Liver (tissue), 9 donors: ENCODE measurements around the gene LPGAT1. TPM values are rescaled to one million over a fixed set of nuclear protein-coding genes. Genes with fewer than 3 reads are reported as not detected.

Experiments used
- DNase-seq: peaks from one replicate; pipeline ENCODE4 v3.0.0-alpha.2; 2017; ENCODE audit warnings: low spot score
- H3K27ac ChIP-seq, 2 donors: one replicate each; pipeline ENCODE4 v1.7.0; 2013; ENCODE audit warnings: inconsistent platforms in 2 of 2, low read length in 2 of 2, control low read depth in 1 of 2, low read depth in 1 of 2, mild to moderate bottlenecking in 1 of 2
- H3K27me3 ChIP-seq, 4 donors: one replicate each; pipeline versions ENCODE4 v1.6.1 to v1.7.0; 2013; ENCODE audit warnings: low read length in 3 of 4, inconsistent platforms in 1 of 4, mild to moderate bottlenecking in 1 of 4, moderate library complexity in 1 of 4; ENCODE audit not compliant: control insufficient read depth in 4 of 4, insufficient read depth in 4 of 4
- H3K36me3 ChIP-seq, 4 donors: one replicate each; pipeline versions ENCODE4 v1.6.1 to v1.7.0; 2013; ENCODE audit warnings: low read length in 3 of 4, mild to moderate bottlenecking in 3 of 4, low read depth in 1 of 4, moderate library complexity in 1 of 4; ENCODE audit not compliant: control insufficient read depth in 4 of 4, insufficient read depth in 3 of 4
- H3K4me1 ChIP-seq, 4 donors: one replicate each; pipeline versions ENCODE4 v1.6.1 to v1.7.0; 2013; ENCODE audit warnings: low read length in 3 of 4, mild to moderate bottlenecking in 3 of 4, moderate library complexity in 1 of 4; ENCODE audit not compliant: control insufficient read depth in 4 of 4, insufficient read depth in 4 of 4
- H3K4me3 ChIP-seq, 3 donors: one replicate each; pipeline versions ENCODE4 v1.6.1 to v1.7.0; 2013; ENCODE audit warnings: low read length in 3 of 3, control low read depth in 1 of 3, low read depth in 1 of 3, mild to moderate bottlenecking in 1 of 3
- H3K9ac ChIP-seq, 2 donors: one replicate each; pipeline ENCODE4 v1.7.0; 2013; ENCODE audit warnings: low read length in 2 of 2, mild to moderate bottlenecking in 2 of 2, moderate library complexity in 2 of 2, control low read depth in 1 of 2, low read depth in 1 of 2
- H3K9me3 ChIP-seq, 4 donors: one replicate each; pipeline versions ENCODE4 v1.6.1 to v1.7.0; 2013; ENCODE audit warnings: low read length in 3 of 4; ENCODE audit not compliant: control insufficient read depth in 4 of 4
- EGR1 ChIP-seq, 2 donors: IDR thresholded peaks; 2 replicates each; pipeline ENCODE4 v1.6.1; 2016 to 2018; ENCODE audit warnings: antibody characterized with exemption in 2 of 2, low read depth in 2 of 2
- FOXA1 ChIP-seq: IDR thresholded peaks from 2 replicates; pipeline ENCODE4 v1.6.1; 2016; ENCODE audit warnings: antibody characterized with exemption
- FOXA2 ChIP-seq: IDR thresholded peaks from 2 replicates; pipeline ENCODE4 v1.6.1; 2016; ENCODE audit warnings: antibody characterized with exemption
- GABPA ChIP-seq, 2 donors: IDR thresholded peaks in 1 of 2; conservative IDR thresholded peaks in 1 of 2; 2 replicates each; pipeline ENCODE4 v1.6.1; 2016; ENCODE audit warnings: antibody characterized with exemption in 2 of 2, mild to moderate bottlenecking in 1 of 2, moderate library complexity in 1 of 2
- HNF4A ChIP-seq, 2 donors: conservative IDR thresholded peaks; 2 replicates each; pipeline ENCODE4 v1.6.1; 2016; ENCODE audit warnings: antibody characterized with exemption in 2 of 2, mild to moderate bottlenecking in 2 of 2
- HNF4G ChIP-seq: IDR thresholded peaks from 2 replicates; pipeline ENCODE4 v1.6.1; 2016; ENCODE audit warnings: antibody characterized with exemption
- JUND ChIP-seq, 2 donors: IDR thresholded peaks; 2 replicates each; pipeline ENCODE4 v1.6.1; 2016; ENCODE audit warnings: antibody characterized with exemption in 2 of 2
- NR2F2 ChIP-seq: IDR thresholded peaks from 2 replicates; pipeline ENCODE4 v1.6.1; 2016; ENCODE audit warnings: antibody characterized with exemption
- RAD21 ChIP-seq, 2 donors: IDR thresholded peaks; 2 replicates each; pipeline ENCODE4 v1.6.1; 2016; ENCODE audit warnings: antibody characterized with exemption in 2 of 2, mild to moderate bottlenecking in 2 of 2
- RXRA ChIP-seq, 2 donors: IDR thresholded peaks; 2 replicates each; pipeline ENCODE4 v1.6.1; 2017 to 2018; ENCODE audit warnings: antibody characterized with exemption in 2 of 2, mild to moderate bottlenecking in 1 of 2
- SP1 ChIP-seq: IDR thresholded peaks from 2 replicates; pipeline ENCODE4 v1.6.1; 2018; ENCODE audit warnings: antibody characterized with exemption, mild to moderate bottlenecking
- TAF1 ChIP-seq: conservative IDR thresholded peaks from 2 replicates; pipeline ENCODE4 v1.6.1; 2016; ENCODE audit warnings: antibody characterized with exemption, mild to moderate bottlenecking
- YY1 ChIP-seq: IDR thresholded peaks from 2 replicates; pipeline ENCODE4 v1.6.1; 2016; ENCODE audit warnings: antibody characterized with exemption, mild to moderate bottlenecking
- WGBS: extraction: QIAGEN DNeasy Blood & Tissue Kit; methylation state at CpG from one replicate; pipeline ENCODE4 v1.1.7; 2013; 5-methylcytosine and 5-hydroxymethylcytosine counted together
- polyA plus RNA-seq, 2 donors: library from polyadenylated mRNA; stranded (reverse) in 1 of 2; unstranded in 1 of 2; fragments of 200-250 nt in 1 of 2; fragments of >200 nt in 1 of 2; fragmentation: Nextera tagmentation in 1 of 2; extraction: Ambion mirVana in 1 of 2; gene quantifications; one replicate each; pipeline versions ENCODE4 v1.2.1 to v1.2.3, GENCODE V29; 2013 to 2015
- total RNA-seq, 2 donors: library from RNA; depleted of rRNA; stranded (reverse); fragments of >200 nt; gene quantifications; one replicate each; pipeline ENCODE4 v1.2.3, GENCODE V29; 2014
- TF ChIP-seq, protein P1 (sequence below): IDR thresholded peaks from 2 replicates; pipeline ENCODE4 v1.6.1; 2016; ENCODE audit warnings: antibody characterized with exemption
- TF ChIP-seq, protein P2 (sequence below): IDR thresholded peaks from 2 replicates; pipeline ENCODE4 v1.6.1; 2016; ENCODE audit warnings: antibody characterized with exemption, mild to moderate bottlenecking
- TF ChIP-seq, protein P3 (sequence below): IDR thresholded peaks from 2 replicates; pipeline ENCODE4 v1.6.1; 2016; ENCODE audit warnings: antibody characterized with exemption
- TF ChIP-seq, protein P4 (sequence below): IDR thresholded peaks from 2 replicates; pipeline ENCODE4 v1.6.1; 2016; ENCODE audit warnings: antibody characterized with exemption
- TF ChIP-seq, protein P5 (sequence below): fragments of 150-350 bp; IDR thresholded peaks from 2 replicates; pipeline ENCODE4 v1.5.1; 2017; ENCODE audit warnings: improper control_type of control experiment, low read depth, low read length; ENCODE audit not compliant: missing input control
- donor health status: healthy.
- donor health status: healthy.
- donor health status: healthy.
- donor health status: healthy.
- donor health status: healthy.

Gene LPGAT1
- total and polyA plus RNA-seq, 4 donors = 11.6 to 53.8 (median 32.2) TPM

DNA sequence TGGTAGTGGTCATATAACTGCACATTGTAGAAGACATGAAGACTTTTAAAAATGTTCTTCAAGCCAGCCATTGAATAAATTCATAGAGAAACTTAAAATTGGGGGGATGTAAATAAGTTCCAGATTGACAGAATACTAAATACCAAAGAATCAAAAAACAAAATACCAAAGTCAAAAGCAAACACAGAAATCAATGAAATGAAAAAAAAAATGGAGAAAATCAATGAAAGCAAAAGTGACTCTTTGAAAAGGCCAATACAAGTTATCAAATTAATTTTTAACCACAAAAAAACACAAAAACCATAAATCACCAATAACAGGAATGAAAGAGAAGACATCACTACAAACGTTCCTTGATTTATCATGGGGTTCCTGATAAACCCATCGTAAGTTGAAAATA lies 25.6 kb downstream of the LPGAT1 start:
- H3K9me3 ChIP-seq = no peaks in the 10 kb centered on the region
- no peak overlapping the region for H3K4me3 ChIP-seq
- WGBS = 71% methylated on average over 2 of the region's 2 CpGs
- no peak for DNase-seq
- H3K9ac ChIP-seq = no peak overlapping the region
- H3K27ac ChIP-seq = no peak overlapping the region
- peaks cover 0 to 12% (median 5%) of the 10 kb centered on the region in 4 donors for H3K4me1 ChIP-seq
- no peaks in the 10 kb centered on the region for H3K27me3 ChIP-seq
- TF ChIP-seq, protein P1, sequence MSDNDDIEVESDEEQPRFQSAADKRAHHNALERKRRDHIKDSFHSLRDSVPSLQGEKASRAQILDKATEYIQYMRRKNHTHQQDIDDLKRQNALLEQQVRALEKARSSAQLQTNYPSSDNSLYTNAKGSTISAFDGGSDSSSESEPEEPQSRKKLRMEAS = no peak
- no peak for TF ChIP-seq EGR1 (IDR thresholded peaks at IDR 0.05; ENCODE audit: low read depth in 2 of 2)
- TF ChIP-seq, protein P2, sequence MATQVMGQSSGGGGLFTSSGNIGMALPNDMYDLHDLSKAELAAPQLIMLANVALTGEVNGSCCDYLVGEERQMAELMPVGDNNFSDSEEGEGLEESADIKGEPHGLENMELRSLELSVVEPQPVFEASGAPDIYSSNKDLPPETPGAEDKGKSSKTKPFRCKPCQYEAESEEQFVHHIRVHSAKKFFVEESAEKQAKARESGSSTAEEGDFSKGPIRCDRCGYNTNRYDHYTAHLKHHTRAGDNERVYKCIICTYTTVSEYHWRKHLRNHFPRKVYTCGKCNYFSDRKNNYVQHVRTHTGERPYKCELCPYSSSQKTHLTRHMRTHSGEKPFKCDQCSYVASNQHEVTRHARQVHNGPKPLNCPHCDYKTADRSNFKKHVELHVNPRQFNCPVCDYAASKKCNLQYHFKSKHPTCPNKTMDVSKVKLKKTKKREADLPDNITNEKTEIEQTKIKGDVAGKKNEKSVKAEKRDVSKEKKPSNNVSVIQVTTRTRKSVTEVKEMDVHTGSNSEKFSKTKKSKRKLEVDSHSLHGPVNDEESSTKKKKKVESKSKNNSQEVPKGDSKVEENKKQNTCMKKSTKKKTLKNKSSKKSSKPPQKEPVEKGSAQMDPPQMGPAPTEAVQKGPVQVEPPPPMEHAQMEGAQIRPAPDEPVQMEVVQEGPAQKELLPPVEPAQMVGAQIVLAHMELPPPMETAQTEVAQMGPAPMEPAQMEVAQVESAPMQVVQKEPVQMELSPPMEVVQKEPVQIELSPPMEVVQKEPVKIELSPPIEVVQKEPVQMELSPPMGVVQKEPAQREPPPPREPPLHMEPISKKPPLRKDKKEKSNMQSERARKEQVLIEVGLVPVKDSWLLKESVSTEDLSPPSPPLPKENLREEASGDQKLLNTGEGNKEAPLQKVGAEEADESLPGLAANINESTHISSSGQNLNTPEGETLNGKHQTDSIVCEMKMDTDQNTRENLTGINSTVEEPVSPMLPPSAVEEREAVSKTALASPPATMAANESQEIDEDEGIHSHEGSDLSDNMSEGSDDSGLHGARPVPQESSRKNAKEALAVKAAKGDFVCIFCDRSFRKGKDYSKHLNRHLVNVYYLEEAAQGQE = no peak
- no peak for TF ChIP-seq GABPA (IDR thresholded peaks at IDR 0.05 in 1 of 2, conservative IDR thresholded peaks at IDR 0.05 in 1 of 2)
- TF ChIP-seq TAF1 = no peak
- peaks cover 0 to 3% (median 0%) of the 10 kb centered on the region in 4 donors for H3K36me3 ChIP-seq

DNA sequence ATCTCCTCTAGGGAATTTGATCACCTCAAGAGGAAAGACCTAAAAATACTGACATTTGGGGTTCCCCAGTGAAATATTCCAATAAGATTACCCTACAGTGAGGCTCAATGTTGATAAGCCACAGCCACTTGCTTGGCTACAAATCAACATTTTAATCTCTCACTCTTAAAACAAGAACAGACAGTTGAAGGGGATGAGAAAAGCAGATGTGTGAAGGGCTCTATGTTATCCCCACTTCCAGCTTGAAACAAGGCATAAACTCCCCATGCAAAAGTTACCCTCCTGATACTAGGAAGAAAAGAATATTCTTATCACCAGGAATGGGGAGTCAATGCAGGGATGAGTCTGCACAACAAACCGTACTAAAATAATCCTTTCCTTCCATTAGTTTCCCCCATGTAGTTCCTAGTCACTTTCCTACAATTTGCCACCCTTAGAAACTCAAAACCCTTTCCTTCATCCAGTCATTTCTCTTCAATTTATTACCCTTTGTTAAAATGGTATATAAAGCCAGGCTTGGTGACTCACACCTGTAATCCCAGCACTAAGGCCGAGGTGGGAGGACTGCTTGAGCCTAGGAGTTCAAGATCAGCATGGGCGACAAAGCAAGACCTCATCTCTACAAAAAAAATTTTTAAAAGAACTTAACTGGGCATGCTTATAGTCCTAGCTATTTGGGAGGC lies 29.5 kb downstream of the LPGAT1 start:
- Histone ChIP-seq H3K36me3 (peaks cover 0 to 8% (median 2%) of the 10 kb centered on the region in 4 donors), H3K9ac (no peak overlapping the region), H3K4me3 (no peak overlapping the region), H3K9me3 (no peaks in the 10 kb centered on the region), H3K27me3 (no peaks in the 10 kb centered on the region), H3K4me1 (peaks cover 0 to 12% (median 6%) of the 10 kb centered on the region in 4 donors), H3K27ac (no peak overlapping the region)
- TF ChIP-seq FOXA1 = no peak
- TF ChIP-seq, protein P3, sequence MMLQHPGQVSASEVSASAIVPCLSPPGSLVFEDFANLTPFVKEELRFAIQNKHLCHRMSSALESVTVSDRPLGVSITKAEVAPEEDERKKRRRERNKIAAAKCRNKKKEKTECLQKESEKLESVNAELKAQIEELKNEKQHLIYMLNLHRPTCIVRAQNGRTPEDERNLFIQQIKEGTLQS = no peak
- TF ChIP-seq SP1 = no peak
- no peak for TF ChIP-seq TAF1
- TF ChIP-seq NR2F2 = no peak
- TF ChIP-seq HNF4A (conservative IDR thresholded peaks at IDR 0.05) = no peak
- no peak for TF ChIP-seq JUND (IDR thresholded peaks at IDR 0.05)
- TF ChIP-seq EGR1 (IDR thresholded peaks at IDR 0.05; ENCODE audit: low read depth in 2 of 2) = no peak
- TF ChIP-seq, protein P4, sequence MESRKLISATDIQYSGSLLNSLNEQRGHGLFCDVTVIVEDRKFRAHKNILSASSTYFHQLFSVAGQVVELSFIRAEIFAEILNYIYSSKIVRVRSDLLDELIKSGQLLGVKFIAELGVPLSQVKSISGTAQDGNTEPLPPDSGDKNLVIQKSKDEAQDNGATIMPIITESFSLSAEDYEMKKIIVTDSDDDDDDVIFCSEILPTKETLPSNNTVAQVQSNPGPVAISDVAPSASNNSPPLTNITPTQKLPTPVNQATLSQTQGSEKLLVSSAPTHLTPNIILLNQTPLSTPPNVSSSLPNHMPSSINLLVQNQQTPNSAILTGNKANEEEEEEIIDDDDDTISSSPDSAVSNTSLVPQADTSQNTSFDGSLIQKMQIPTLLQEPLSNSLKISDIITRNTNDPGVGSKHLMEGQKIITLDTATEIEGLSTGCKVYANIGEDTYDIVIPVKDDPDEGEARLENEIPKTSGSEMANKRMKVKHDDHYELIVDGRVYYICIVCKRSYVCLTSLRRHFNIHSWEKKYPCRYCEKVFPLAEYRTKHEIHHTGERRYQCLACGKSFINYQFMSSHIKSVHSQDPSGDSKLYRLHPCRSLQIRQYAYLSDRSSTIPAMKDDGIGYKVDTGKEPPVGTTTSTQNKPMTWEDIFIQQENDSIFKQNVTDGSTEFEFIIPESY = no peak
- TF ChIP-seq, protein P2 = no peak
- TF ChIP-seq RXRA (IDR thresholded peaks at IDR 0.05) = no peak
- no peak for TF ChIP-seq FOXA2
- TF ChIP-seq YY1 = no peak
- no peak for TF ChIP-seq GABPA (IDR thresholded peaks at IDR 0.05 in 1 of 2, conservative IDR thresholded peaks at IDR 0.05 in 1 of 2)
- TF ChIP-seq, protein P1 = no peak
- no peak for TF ChIP-seq HNF4G
- no peak for TF ChIP-seq RAD21 (IDR thresholded peaks at IDR 0.05)
- TF ChIP-seq, protein P5, sequence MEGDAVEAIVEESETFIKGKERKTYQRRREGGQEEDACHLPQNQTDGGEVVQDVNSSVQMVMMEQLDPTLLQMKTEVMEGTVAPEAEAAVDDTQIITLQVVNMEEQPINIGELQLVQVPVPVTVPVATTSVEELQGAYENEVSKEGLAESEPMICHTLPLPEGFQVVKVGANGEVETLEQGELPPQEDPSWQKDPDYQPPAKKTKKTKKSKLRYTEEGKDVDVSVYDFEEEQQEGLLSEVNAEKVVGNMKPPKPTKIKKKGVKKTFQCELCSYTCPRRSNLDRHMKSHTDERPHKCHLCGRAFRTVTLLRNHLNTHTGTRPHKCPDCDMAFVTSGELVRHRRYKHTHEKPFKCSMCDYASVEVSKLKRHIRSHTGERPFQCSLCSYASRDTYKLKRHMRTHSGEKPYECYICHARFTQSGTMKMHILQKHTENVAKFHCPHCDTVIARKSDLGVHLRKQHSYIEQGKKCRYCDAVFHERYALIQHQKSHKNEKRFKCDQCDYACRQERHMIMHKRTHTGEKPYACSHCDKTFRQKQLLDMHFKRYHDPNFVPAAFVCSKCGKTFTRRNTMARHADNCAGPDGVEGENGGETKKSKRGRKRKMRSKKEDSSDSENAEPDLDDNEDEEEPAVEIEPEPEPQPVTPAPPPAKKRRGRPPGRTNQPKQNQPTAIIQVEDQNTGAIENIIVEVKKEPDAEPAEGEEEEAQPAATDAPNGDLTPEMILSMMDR = no peak
- DNase-seq = no peak
- WGBS = 97% methylated on average over 3 of the region's 3 CpGs
